Esophagus (tissue), 2 donors: ENCODE measurements around the gene THBS4. TPM values are rescaled to one million over a fixed set of nuclear protein-coding genes. Genes with fewer than 3 reads are reported as not detected.

Source experiments
- H3K27ac ChIP-seq, 2 donors: one replicate each; pipeline ENCODE4 v1.5.1; 2013; ENCODE audit warnings: low read depth in 2 of 2, mild to moderate bottlenecking in 2 of 2, inconsistent platforms in 1 of 2, low read length in 1 of 2, moderate library complexity in 1 of 2
- H3K27me3 ChIP-seq, 2 donors: one replicate each; pipeline ENCODE4 v1.6.1; 2013; ENCODE audit warnings: low read length in 2 of 2, control low read depth in 1 of 2, mild to moderate bottlenecking in 1 of 2; ENCODE audit not compliant: insufficient read depth in 2 of 2, control insufficient read depth in 1 of 2
- H3K36me3 ChIP-seq, 2 donors: one replicate each; pipeline ENCODE4 v1.6.1; 2013; ENCODE audit warnings: low read length in 1 of 2; ENCODE audit not compliant: control insufficient read depth in 2 of 2, insufficient read depth in 2 of 2
- H3K4me1 ChIP-seq, 2 donors: one replicate each; pipeline ENCODE4 v1.6.1; 2013; ENCODE audit warnings: low read length in 1 of 2; ENCODE audit not compliant: control insufficient read depth in 2 of 2, insufficient read depth in 2 of 2
- H3K4me3 ChIP-seq, 2 donors: one replicate each; pipeline ENCODE4 v1.5.1; 2013; ENCODE audit warnings: low read length in 2 of 2, mild to moderate bottlenecking in 2 of 2, low read depth in 1 of 2, moderate library complexity in 1 of 2
- H3K9me3 ChIP-seq, 2 donors: one replicate each; pipeline ENCODE4 v1.6.1; 2013; ENCODE audit warnings: mild to moderate bottlenecking in 2 of 2, low read depth in 1 of 2, low read length in 1 of 2, moderate library complexity in 1 of 2; ENCODE audit not compliant: control insufficient read depth in 2 of 2, insufficient read depth in 1 of 2
- WGBS, 2 donors: extraction: QIAGEN DNeasy Blood & Tissue Kit; methylation state at CpG; one replicate each; pipeline ENCODE4 v1.1.7; 2013; 5-methylcytosine and 5-hydroxymethylcytosine counted together
- polyA plus RNA-seq, 2 donors: library from polyadenylated mRNA; stranded (reverse); fragments of 200-250 nt; gene quantifications; one replicate each; pipeline ENCODE4 v1.2.3, GENCODE V29; 2013
- donor health status: healthy with polysubstance abuse.
- donor health status: Bipolar disorder and iron deficiency.

The THBS4 gene
- polyA plus RNA-seq, 2 donors, result 0.71 to 1.0 TPM

DNA sequence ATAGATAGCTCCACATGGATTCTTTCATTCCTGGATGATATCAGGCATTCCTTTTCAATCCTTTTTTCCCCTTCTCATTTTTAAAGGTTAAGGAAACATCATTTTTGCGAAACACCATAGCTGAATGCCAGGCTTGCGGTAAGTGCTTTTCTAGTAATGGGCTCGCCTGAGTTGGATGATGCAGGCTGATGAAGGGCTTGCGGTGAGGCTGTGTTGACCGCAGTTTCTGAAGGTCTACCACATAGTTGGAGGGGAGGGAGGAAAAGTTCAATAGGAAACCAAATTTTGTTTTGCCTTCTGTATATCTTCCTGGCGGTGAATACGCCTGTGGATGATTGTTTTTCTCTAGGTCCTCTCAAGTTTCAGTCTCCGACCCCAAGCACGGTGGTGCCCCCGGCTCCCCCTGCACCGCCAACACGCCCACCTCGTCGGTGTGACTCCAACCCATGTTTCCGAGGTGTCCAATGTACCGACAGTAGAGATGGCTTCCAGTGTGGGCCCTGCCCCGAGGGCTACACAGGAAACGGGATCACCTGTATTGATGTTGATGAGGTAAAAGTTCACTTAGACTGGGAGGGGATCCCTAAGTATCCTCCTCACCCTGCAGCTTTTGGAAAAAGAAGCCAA lies 24.3 kb downstream of the THBS4 start:
- no peaks in the 10 kb centered on the region for H3K36me3 ChIP-seq
- H3K4me1 ChIP-seq, result peaks cover 0 to 2% of the 10 kb centered on the region in 2 donors
- H3K9me3 ChIP-seq, result no peaks in the 10 kb centered on the region
- 94 to 96% methylated on average over 18 of the region's 18 CpGs for WGBS, 2 donors
- H3K27ac ChIP-seq, result no peak overlapping the region
- no peak overlapping the region for H3K4me3 ChIP-seq
- no peaks in the 10 kb centered on the region for H3K27me3 ChIP-seq

- Histone ChIP-seq H3K4me1 (no peaks in the 10 kb centered on the region), H3K27me3 (no peaks in the 10 kb centered on the region), H3K36me3 (no peaks in the 10 kb centered on the region), H3K9me3 (no peaks in the 10 kb centered on the region), H3K27ac (no peak overlapping the region), H3K4me3 (no peak overlapping the region)
- 67 to 73% methylated on average over 4 of the region's 4 CpGs for WGBS, 2 donors
Measured at GRCh38 chr5:80060966-80061365, 25.8 kb downstream of the THBS4 start.

DNA sequence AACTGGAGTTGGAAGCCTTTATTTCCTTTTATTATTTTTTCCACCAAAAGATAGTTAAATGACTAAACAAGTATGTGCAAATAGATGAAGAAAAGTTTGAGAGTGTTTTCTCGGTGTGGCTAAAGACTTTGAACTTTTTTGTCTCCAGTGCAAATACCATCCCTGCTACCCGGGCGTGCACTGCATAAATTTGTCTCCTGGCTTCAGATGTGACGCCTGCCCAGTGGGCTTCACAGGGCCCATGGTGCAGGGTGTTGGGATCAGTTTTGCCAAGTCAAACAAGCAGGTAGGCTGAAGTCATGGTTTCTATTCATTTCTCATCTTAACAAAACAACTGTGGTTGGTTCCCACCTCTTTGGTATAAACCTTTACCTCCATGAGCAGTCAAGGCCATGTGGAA lies 26.4 kb downstream of the THBS4 start:
- Histone ChIP-seq H3K4me3 (no peak overlapping the region), H3K27me3 (no peaks in the 10 kb centered on the region), H3K4me1 (no peaks in the 10 kb centered on the region), H3K27ac (no peak overlapping the region), H3K9me3 (no peaks in the 10 kb centered on the region), H3K36me3 (no peaks in the 10 kb centered on the region)
- WGBS, 2 donors, result 85 to 89% methylated on average over 4 of the region's 4 CpGs

GRCh38 chr5:80064124-80064523 lies 29.0 kb downstream of the THBS4 start:
- no peaks in the 10 kb centered on the region for H3K27me3 ChIP-seq
- no peaks in the 10 kb centered on the region for H3K4me1 ChIP-seq
- H3K36me3 ChIP-seq, result no peaks in the 10 kb centered on the region
- H3K9me3 ChIP-seq, result no peaks in the 10 kb centered on the region
- H3K4me3 ChIP-seq, result no peak overlapping the region
- H3K27ac ChIP-seq, result no peak overlapping the region

- H3K27me3 ChIP-seq, result no peaks in the 10 kb centered on the region
- no peak overlapping the region for H3K27ac ChIP-seq
- no peak overlapping the region for H3K4me3 ChIP-seq
- H3K4me1 ChIP-seq, result no peaks in the 10 kb centered on the region
- no peaks in the 10 kb centered on the region for H3K9me3 ChIP-seq
- no peaks in the 10 kb centered on the region for H3K36me3 ChIP-seq
- 85 to 90% methylated on average over 2 of the region's 2 CpGs for WGBS, 2 donors
Measured at GRCh38 chr5:80067016-80067415, 31.9 kb downstream of the THBS4 start.

- H3K27me3 ChIP-seq, result no peaks in the 10 kb centered on the region
- no peaks in the 10 kb centered on the region for H3K36me3 ChIP-seq
- no peaks in the 10 kb centered on the region for H3K4me1 ChIP-seq
- whole genome bisulfite sequencing, 2 donors, result 94% methylated on average over 8 of the region's 8 CpGs
- no peak overlapping the region for H3K27ac ChIP-seq
- no peak overlapping the region for H3K4me3 ChIP-seq
- H3K9me3 ChIP-seq, result no peaks in the 10 kb centered on the region
Measured at GRCh38 chr5:80067531-80068245, 32.5 kb downstream of the THBS4 start.

- H3K9me3 ChIP-seq, result no peaks in the 10 kb centered on the region
- H3K27me3 ChIP-seq, result no peaks in the 10 kb centered on the region
- H3K4me3 ChIP-seq, result no peak overlapping the region
- WGBS, 2 donors, result 94 to 95% methylated on average over 5 of the region's 5 CpGs
- H3K4me1 ChIP-seq, result no peaks in the 10 kb centered on the region
- H3K27ac ChIP-seq, result no peak overlapping the region
- H3K36me3 ChIP-seq, result no peaks in the 10 kb centered on the region
Measured at GRCh38 chr5:80068246-80068636, 33.1 kb downstream of the THBS4 start.

GRCh38 chr5:80068775-80069174 lies 33.6 kb downstream of the THBS4 start:
- Histone ChIP-seq H3K27me3 (no peaks in the 10 kb centered on the region), H3K36me3 (no peaks in the 10 kb centered on the region), H3K4me1 (no peaks in the 10 kb centered on the region), H3K27ac (no peak overlapping the region), H3K4me3 (no peak overlapping the region), H3K9me3 (no peaks in the 10 kb centered on the region)
- 81 to 86% methylated on average over 4 of the region's 4 CpGs for WGBS, 2 donors

- Histone ChIP-seq H3K27ac (no peak overlapping the region), H3K27me3 (no peaks in the 10 kb centered on the region), H3K9me3 (no peaks in the 10 kb centered on the region), H3K4me1 (no peaks in the 10 kb centered on the region), H3K4me3 (no peak overlapping the region), H3K36me3 (no peaks in the 10 kb centered on the region)
- 59 to 66% methylated on average over 4 of the region's 4 CpGs for WGBS, 2 donors
Measured at GRCh38 chr5:80069251-80069800, 34.2 kb downstream of the THBS4 start.

DNA sequence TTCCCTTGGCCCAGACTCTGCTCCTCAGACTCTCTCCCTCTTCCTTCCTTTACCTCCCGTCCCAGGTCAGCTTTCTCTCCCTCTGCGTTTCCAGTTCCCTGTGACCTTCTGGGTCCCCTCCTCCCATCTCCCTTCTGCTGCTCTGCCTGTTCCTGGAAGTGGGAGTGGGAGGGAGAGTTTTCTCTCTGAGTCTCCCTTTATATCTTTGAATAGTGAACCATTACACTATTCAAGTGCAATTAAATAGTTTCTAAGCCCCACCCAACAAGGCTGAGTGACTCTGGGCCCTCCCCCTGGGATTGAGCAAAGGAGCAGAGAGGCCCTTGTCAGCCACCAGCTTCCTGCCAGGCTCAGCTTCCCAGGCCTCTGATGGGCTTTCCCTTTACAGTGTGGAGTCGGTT lies 34.8 kb downstream of the THBS4 start:
- no peak overlapping the region for H3K27ac ChIP-seq

More for the DNA sequence above, 34.8 kb downstream of the THBS4 start:
- Histone ChIP-seq H3K27me3 (no peaks in the 10 kb centered on the region), H3K36me3 (no peaks in the 10 kb centered on the region), H3K9me3 (no peaks in the 10 kb centered on the region), H3K4me3 (no peak overlapping the region), H3K4me1 (no peaks in the 10 kb centered on the region)
- WGBS, 2 donors, result 44 to 58% methylated on average over 3 of the region's 3 CpGs
